NCI-H128 (cell line): ENCODE measurements around the gene MAPK8IP2.
"Not testable (repeated sequence)": the region's sequence is repeated elsewhere in the genome, so short reads cannot be mapped to it uniquely, and the experiment has no call there.

Source experiments
- DNase-seq: peaks from one replicate; lab custom pipeline; 2025; ENCODE audit not compliant: unreplicated experiment; lab: John Stamatoyannopoulos, UW

The MAPK8IP2 gene

DNA sequence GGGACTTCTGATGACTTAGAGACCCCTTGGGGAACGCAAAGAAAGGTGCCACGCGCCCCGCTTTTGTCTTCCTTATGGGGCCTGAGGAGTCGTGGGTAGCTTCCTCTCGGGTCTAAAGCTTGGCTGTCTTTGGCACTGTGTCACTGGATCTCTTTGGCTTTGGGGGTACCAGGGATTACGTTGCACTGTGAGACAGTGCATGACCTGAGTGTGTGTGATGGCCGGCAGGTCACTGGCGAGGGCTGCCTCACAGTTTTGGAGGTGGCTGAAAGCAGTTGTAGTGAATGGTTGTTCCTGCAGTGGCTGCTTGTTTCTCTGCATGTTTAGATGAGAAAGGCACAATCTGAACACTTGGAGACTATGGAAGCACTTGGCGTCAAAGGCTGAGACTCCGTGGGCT lies 33.2 kb downstream of the MAPK8IP2 start:
- DNase-seq = no peak

DNA sequence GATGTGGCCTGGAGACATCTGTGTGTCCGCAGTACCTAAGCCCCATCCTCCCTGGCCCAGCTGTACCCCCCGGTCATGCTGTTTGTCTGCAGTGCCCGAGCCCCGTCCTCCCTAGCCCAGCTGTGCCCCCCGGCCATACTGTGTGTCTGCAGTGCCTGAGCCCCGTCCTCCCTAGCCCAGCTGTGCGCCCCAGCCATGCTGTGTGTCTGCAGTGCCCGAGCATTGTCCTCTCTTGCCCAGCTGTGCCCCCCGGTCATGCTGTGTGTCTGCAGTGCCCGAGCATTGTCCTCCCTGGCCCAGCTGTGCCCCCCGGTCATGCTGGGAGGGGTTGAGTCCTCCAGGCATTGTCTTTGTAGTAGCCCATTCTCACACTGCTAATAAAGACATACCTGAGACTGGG lies 35.0 kb downstream of the MAPK8IP2 start:
- no peak for DNase-seq

DNA sequence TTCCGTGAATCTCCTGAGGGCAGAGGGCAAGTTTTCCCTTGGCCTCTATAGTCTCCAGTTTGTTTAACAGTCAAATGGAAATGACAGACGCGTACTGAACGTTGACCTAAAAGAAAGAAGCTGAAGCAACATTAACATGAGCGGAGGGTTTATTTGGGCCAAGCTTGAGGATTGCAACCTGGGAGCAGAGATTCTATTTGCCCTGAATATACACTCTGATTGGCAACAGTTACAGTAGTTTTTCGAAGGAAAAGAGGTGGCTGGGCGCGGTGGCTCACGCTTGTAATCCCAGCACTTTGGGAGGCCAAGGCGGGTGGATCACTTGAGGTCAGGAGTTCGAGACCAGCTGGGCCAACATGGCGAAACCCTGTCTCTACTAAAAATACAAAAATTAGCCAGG lies 39.7 kb downstream of the MAPK8IP2 start:
- DNase-seq = not testable (repeated sequence)

DNA sequence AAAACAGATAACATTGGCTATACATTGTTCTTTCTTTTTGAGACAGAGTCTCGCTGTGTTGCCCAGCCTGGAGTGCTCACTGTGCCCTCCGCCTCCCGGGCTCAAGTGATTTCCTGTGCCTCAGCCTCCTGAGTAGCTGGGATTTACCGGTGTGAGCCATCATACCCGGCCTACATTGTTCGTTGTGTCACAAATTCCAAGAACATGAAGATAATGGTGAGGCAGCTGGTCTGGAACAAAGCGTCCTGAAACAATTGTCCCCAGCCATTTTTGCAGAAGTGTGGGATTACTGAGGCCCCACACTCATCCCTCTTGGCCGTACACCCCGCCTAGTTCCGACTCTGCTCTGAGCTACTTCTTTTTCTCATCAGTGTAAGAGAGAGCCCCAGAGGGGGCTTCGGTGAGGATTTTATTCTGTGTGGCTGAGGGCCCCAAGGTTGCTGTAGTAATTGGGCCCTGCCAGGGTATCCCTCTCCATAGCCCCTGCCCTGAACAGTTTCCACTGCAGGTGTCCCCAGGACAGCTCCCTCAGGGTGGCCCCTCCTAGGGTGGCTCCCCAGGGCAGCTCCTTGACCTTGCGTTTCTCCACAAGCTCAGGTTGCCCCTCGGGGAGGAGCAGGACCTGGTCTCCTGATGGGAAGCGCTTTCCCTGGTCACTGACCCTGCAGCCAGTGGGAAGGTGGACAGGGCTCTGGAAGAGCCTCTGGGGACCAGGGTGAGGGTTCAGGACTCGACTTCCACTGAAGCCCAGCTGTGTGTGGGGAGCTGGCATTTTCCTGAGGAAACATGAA lies 40.5 kb downstream of the MAPK8IP2 start:
- no peak for DNase-seq

DNA sequence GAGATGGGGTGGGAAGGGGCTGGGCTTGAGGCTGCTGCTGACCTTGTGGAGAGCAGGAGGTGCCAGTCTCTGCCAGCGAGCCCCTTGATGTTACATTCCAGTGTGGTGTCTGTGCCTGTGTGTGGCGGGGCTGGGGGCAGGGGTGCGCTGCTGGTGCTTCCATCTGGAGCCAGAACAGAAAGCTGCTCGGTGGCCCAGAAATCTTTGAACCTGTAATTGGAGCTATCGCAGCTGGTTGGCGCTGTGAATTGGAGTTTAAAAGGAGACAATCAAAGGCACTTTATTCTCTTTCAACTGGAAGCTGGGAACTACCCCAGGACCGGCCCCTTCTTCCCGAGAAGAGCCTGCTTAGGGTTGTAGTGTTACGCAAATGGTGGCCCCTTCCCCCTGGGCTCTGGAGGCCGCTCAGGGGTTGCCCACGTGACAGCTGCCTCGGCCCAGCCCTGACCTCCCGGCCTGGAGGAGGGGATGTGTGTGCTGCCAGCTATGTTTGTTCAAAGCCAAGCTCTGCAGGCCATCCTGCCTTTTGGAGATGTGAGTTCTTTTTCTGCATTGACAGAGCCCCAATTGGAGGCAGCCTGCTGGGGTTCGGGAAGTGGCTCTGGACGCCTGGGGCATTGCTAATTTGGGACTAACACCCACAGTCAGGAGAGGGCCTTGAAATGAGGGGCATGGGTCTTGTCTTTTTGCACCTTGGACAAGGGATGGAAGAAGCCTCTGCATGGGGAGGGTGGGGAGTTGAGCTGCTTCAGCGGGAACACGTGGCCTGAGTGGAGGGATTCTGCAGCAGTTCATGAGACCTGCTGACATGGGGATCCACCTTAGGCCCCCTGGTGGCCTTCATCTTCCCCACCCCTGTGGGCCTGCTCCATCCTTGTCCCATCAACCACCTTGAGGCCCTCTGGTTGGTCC lies 41.4 kb downstream of the MAPK8IP2 start:
- no peak for DNase-seq

DNA sequence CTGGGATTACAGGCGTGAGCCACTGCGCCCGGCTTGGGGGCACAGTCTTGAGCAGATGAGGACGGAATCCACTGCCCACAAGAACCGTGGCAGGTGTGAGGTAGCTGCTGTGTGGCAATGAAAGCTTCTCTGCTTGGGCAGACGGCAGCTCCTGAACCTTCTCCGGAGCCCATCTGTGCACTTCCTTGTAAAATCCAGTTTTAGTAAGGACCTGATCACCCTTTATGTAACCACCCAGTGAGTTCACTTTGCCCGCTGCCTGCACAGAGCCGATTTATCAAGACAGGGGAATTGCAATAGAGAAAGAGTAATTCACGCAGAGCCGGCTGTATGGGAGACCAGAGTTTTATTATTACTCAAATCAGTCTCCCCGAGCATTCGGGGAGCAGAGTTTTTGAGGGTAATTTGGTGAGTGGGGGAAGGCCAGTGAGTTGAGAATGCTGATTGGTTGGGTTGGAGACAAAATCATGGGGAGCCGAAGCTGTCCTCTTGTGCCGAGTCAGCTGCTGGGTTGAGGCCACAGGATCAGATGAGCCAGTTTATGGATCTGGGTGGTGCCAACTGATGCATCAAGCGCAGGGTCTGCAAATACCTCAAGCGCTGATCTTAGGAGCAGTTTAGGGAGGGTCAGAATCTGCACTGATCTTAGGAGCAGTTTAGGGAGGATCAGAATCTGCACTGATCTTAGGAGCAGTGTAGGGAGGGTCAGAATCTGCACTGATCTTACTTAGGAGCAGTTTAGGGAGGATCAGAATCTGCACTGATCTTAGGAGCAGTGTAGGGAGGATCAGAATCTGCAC lies 42.6 kb downstream of the MAPK8IP2 start:
- DNase-seq = not testable (repeated sequence)

DNA sequence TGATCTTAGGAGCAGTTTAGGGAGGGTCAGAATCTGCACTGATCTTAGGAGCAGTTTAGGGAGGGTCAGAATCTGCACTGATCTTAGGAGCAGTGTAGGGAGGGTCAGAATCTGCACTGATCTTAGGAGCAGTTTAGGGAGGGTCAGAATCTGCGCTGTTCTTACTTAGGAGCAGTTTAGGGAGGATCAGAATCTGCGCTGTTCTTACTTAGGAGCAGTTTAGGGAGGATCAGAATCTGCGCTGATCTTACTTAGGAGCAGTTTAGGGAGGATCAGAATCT lies 43.2 kb downstream of the MAPK8IP2 start:
- not testable (repeated sequence) for DNase-seq

DNA sequence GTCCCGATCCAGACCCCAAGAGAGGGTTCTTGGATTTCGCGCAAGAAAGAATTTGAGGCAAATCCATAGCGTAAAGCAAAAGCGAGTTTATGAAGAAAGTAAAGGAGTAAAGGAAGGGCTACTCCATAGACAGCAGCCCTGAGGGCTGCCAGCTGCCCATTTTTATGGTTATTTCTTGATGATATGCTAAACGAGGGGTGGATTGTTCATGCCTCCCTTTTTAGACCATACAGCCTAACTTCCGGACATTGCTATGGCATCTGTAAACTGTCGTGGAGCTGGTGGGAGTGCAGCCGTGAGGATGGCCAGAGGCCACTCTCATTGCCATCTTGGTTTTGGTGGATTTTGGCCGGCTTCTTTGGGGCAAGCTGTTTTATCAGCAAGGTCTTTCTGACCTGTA lies 52.7 kb downstream of the MAPK8IP2 start:
- DNase-seq = no peak

DNA sequence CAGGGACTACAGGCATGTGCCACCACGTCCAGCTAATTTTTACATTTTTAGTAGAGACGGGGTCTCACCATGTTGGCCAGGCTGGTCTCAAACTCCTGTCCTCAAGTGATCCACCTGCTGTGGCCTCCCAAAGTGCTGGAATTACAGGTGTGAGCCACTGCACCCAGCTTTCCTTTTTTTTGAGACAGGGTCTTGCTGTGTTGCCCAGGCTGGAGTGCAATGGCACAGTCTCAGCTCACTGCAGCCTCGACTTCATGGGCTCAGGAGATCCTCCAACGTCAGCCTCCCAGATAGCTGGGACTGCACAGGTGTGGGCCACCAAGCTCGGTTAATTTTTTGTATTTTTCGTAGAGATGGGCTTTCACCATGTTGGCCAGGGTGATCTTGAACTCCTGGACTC lies 54.1 kb downstream of the MAPK8IP2 start:
- not testable (repeated sequence) for DNase-seq

DNA sequence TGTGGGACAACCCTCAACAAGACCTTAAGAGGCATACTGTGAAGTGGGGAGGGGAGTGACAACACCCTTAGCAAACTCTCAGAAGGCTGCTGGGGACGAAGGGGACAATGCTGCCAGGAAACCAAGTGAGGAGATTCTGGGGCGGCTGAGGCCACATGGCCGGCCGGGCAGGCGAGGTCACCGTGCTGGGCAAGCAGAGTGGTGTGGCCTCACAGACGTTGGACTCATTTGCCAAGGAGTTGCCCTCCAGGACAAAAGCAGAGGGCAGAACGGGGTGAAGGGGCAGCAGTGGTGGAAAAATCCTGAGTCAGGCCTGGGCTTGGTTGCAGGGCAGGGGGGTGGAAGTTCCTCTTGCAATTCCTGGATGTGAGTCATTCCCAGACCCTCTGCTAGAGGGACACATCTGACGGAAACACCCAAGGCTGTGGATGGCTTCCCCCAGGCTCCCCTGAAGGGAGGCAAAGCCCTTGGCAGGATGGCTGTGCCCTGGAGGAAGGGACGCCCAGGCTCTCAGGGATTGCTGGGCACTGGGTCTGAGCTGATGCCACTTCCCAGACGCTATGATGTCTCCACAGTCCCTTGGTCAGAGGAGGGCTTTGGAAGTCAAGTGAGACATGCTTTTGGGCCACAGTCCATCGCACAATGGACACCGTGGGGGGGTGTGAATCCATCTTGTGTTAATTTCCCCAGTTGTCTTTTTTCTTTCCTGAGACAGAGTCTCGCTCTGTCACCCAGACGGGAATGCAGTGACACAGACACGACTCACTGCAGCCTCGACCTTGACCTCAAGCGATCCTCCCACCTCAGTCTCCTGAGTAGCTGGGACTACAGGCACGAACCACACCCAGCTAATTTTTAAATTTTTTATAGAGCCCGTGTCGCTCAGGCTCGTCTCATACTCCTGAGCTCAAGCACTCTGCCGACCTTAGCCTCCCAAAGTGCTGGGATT lies 55.8 kb downstream of the MAPK8IP2 start:
- DNase-seq = no peak

DNA sequence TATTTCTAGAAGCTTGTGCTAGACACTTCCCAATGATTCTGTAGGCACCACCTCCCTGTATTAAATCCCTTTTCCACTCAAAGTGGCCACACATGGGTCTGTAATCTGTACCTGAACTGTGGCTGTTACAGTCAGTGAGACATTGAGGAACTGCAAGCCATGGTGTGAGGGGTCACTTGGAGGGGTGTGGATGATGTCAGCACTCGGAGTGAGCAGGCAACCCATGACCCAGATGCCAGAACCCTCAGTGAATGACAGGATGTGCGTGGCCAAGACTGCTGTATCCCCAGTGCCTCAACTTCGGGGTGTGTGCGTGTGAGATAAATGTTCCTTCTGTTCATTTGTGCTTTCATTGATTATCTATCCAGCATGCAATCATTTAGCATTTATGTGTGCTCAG lies 57.3 kb downstream of the MAPK8IP2 start:
- no peak for DNase-seq

DNA sequence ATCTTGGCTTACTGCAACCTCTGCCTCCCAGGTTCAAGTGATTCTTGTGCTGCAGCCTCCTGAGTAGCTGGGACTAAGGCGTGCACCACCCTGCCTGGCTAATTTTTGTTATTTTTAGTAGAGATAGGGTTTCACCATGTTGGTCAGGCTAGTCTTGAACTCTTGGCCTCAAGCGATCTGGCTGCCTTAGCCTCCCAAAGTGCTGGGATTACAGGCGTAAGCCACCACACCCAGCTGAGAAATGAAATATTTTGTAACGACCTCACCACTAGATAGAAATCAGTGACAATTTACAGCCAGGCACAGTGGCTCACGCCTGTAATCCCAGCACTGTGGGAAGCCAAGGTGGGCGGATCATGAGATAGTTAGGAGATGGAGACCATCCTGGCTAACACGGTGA lies 59.1 kb downstream of the MAPK8IP2 start:
- DNase-seq = not testable (repeated sequence)

DNA sequence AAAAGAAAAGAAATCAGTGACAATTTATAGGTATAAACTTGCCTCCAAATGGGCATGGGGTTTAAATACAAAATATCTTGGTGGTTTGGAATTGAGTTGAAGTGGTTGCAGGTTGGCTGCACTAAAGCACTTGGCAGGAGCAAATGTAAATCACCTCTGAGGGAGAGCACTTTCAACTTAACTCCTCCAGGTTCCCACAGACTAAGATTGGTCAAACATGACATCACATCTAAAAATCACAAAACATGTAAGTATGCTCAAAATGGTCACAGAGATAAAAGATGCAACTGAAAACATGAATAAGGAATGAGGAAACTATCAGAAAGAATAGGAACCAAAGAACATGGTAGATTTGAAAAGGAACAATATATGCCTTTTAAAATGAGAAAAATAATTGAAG lies 59.7 kb downstream of the MAPK8IP2 start:
- no peak for DNase-seq
